ENCODE measurements around the gene SCN3A.

The SCN3A gene

GRCh38 chr2:165144315-165144714 is 59.5 kb downstream of the SCN3A start:
- Histone ChIP-seq H3K27me3 (ENCODE audit: insufficient read depth, low read length, poor library complexity) (no peaks in the 10 kb centered on the region), H3K4me2 (ENCODE audit: insufficient read depth, low read length) (no peak overlapping the region), H3K36me3 (ENCODE audit: insufficient read depth, low read length) (peaks cover 6% of the 10 kb centered on the region; the same call in 1 of the 2 replicates), H3K4me1 (ENCODE audit: insufficient read depth, low read length) (no peaks in the 10 kb centered on the region; the same call in 1 of the 2 replicates), H4K20me1 (ENCODE audit: insufficient read depth, low read length) (no peaks in the 10 kb centered on the region), H3K27ac (ENCODE audit: low read length) (no peak overlapping the region), H3K9ac (ENCODE audit: low read depth, low read length) (no peak overlapping the region), H3K9me3 (ENCODE audit: insufficient read depth, low read length, severe bottlenecking) (no peaks in the 10 kb centered on the region), H3K4me3 (ENCODE audit: low read depth in 1 of 2, low read length in 2 of 2) (no peak overlapping the region), H3K79me2 (ENCODE audit: insufficient read depth, low read length) (no peaks in the 10 kb centered on the region), H2AFZ (ENCODE audit: low read depth, low read length) (no peak overlapping the region)
- peak; percentile 35; the same call in 1 of the 3 replicates for ATAC-seq (ENCODE audit: insufficient read depth, low read depth)
- no peak for DNase-seq
- TF ChIP-seq EZH2 (IDR thresholded peaks at IDR 0.05; ENCODE audit: borderline replicate concordance, low read depth, low read length, severe bottlenecking): no peak
- TF ChIP-seq, protein P1, sequence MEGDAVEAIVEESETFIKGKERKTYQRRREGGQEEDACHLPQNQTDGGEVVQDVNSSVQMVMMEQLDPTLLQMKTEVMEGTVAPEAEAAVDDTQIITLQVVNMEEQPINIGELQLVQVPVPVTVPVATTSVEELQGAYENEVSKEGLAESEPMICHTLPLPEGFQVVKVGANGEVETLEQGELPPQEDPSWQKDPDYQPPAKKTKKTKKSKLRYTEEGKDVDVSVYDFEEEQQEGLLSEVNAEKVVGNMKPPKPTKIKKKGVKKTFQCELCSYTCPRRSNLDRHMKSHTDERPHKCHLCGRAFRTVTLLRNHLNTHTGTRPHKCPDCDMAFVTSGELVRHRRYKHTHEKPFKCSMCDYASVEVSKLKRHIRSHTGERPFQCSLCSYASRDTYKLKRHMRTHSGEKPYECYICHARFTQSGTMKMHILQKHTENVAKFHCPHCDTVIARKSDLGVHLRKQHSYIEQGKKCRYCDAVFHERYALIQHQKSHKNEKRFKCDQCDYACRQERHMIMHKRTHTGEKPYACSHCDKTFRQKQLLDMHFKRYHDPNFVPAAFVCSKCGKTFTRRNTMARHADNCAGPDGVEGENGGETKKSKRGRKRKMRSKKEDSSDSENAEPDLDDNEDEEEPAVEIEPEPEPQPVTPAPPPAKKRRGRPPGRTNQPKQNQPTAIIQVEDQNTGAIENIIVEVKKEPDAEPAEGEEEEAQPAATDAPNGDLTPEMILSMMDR (IDR thresholded peaks at IDR 0.05; ENCODE audit: borderline replicate concordance, extremely low read depth, low read length, poor library complexity, severe bottlenecking): no peak

DNA sequence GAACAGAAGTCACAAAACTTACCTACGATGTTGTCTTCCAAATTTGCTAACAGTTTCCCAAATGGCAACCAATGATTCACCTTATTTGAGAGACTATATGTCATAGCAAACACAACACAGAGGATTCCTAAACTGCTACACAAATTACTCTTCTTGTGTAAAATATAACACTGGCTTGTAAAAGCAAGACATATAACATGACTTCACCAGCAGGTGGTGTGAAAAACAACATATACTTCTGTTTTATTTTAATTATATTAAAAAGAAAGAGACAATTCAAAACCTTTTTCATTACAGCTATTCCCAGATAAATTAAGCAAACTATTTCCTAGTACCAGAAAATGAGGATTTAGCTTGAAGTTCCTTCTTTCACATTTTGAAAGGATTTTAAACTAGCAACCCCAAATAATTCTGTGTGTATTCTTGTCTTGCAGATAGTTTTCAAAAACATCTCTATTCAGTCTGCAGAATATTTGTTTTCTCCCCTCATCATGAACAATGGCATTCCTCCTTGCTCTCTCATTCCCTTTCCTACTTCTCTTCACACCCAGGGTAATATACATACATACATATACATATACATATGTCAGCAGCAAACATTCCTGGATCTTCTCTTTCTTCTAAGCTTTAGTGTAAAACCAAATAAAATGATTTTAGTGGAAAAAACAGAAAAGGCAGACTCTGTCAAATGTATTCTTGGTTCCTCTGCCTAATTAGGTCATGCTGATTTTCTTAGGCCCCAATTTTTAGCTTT is 62.1 kb downstream of the SCN3A start:
- no peak overlapping the region for H3K4me2 ChIP-seq (ENCODE audit: insufficient read depth, low read length)
- no peak overlapping the region for H3K9ac ChIP-seq (ENCODE audit: low read depth, low read length)
- peaks cover 15% of the 10 kb centered on the region; the same call in 1 of the 2 replicates for H3K36me3 ChIP-seq (ENCODE audit: insufficient read depth, low read length)
- H3K9me3 ChIP-seq (ENCODE audit: insufficient read depth, low read length, severe bottlenecking): no peaks in the 10 kb centered on the region
- H3K4me3 ChIP-seq (ENCODE audit: low read depth in 1 of 2, low read length in 2 of 2): no peak overlapping the region
- H2AFZ ChIP-seq (ENCODE audit: low read depth, low read length): no peak overlapping the region
- H3K27ac ChIP-seq (ENCODE audit: low read length): no peak overlapping the region
- TF ChIP-seq EZH2 (IDR thresholded peaks at IDR 0.05; ENCODE audit: borderline replicate concordance, low read depth, low read length, severe bottlenecking): no peak
- TF ChIP-seq, protein P1 (IDR thresholded peaks at IDR 0.05; ENCODE audit: borderline replicate concordance, extremely low read depth, low read length, poor library complexity, severe bottlenecking): peak; percentile 26
- no peak for ATAC-seq (ENCODE audit: insufficient read depth, low read depth)
- no peaks in the 10 kb centered on the region for H3K4me1 ChIP-seq (ENCODE audit: insufficient read depth, low read length)
- no peaks in the 10 kb centered on the region for H4K20me1 ChIP-seq (ENCODE audit: insufficient read depth, low read length)
- no peak for DNase-seq
- no peaks in the 10 kb centered on the region for H3K27me3 ChIP-seq (ENCODE audit: insufficient read depth, low read length, poor library complexity)
- no peaks in the 10 kb centered on the region for H3K79me2 ChIP-seq (ENCODE audit: insufficient read depth, low read length)

DNA sequence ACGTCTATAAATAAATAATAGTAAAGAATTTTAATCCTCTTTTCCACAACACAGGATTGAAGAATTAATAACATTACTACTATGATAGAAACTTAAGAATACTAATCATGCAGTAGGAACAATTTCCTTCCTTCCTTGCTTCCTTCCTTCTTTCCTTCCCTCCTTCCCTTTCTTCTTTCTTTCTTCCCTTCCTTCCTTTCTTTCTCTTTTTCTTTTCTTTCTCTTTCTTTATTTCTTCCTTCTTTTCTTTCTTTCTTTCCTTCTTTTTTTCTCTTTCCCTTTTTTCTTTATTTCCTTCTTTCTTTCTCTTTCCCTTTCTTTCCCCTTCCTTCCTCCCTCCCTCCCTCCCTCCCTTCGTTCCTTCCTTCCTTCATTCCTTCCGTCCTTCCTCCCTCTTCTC is 77.6 kb downstream of the SCN3A start:
- no peak for DNase-seq
- H4K20me1 ChIP-seq (ENCODE audit: insufficient read depth, low read length): no peaks in the 10 kb centered on the region
- no peak for TF ChIP-seq EZH2 (IDR thresholded peaks at IDR 0.05; ENCODE audit: borderline replicate concordance, low read depth, low read length, severe bottlenecking)
- TF ChIP-seq, protein P1 (IDR thresholded peaks at IDR 0.05; ENCODE audit: borderline replicate concordance, extremely low read depth, low read length, poor library complexity, severe bottlenecking): no peak

More for the DNA sequence above, 77.6 kb downstream of the SCN3A start:
- H3K4me2 ChIP-seq (ENCODE audit: insufficient read depth, low read length): no peak overlapping the region
- no peaks in the 10 kb centered on the region for H3K27me3 ChIP-seq (ENCODE audit: insufficient read depth, low read length, poor library complexity)
- H3K9me3 ChIP-seq (ENCODE audit: insufficient read depth, low read length, severe bottlenecking): no peaks in the 10 kb centered on the region
- no peak overlapping the region for H2AFZ ChIP-seq (ENCODE audit: low read depth, low read length)
- no peak for ATAC-seq (ENCODE audit: insufficient read depth, low read depth)
- no peaks in the 10 kb centered on the region for H3K36me3 ChIP-seq (ENCODE audit: insufficient read depth, low read length)
- H3K27ac ChIP-seq (ENCODE audit: low read length): no peak overlapping the region
- H3K4me1 ChIP-seq (ENCODE audit: insufficient read depth, low read length): no peaks in the 10 kb centered on the region
- no peaks in the 10 kb centered on the region for H3K79me2 ChIP-seq (ENCODE audit: insufficient read depth, low read length)
- no peak overlapping the region for H3K4me3 ChIP-seq (ENCODE audit: low read depth in 1 of 2, low read length in 2 of 2)
- no peak overlapping the region for H3K9ac ChIP-seq (ENCODE audit: low read depth, low read length)

All from DND-41 (cell line).